ACHN (cell line): ENCODE measurements around the gene SEZ6L2.
"Not testable (repeated sequence)": the region's sequence is repeated elsewhere in the genome, so short reads cannot be mapped to it uniquely, and the experiment has no call there.

ENCODE experiments used
- DNase-seq: peaks from one replicate; pipeline ENCODE4 v3.0.0-alpha.2; 2015
- in situ Hi-C: cut with HindIII; loops from 2 replicates; pipeline ENCODE4 v1.10.0; 2017; ENCODE audit warnings: low sequenced_read_pairs, low pct_ligation_motif_present, low pct_unique_long_range_greater_than_20kb

The SEZ6L2 gene

GRCh38 chr16:29899516-29900101, at the start of gene SEZ6L2:
SEZ6L2 (minus strand) TSS chr16:29899550; CDS start chr16:29899019, 531 bp downstream.
- in situ Hi-C loops: no loop called here

GRCh38 chr16:29947897-29948296, 48.5 kb upstream of the SEZ6L2 start:
- DNase-seq: no peak

More at GRCh38 chr16:29899516-29900101, at the start of gene SEZ6L2:
- DNase-seq: peak; percentile 99

GRCh38 chr16:29943846-29944799, 44.8 kb upstream of the SEZ6L2 start:
- in situ Hi-C loops: no loop called here
- DNase-seq: peak; percentile 100

More at GRCh38 chr16:29947897-29948296, 48.5 kb upstream of the SEZ6L2 start:
- in situ Hi-C loops: no loop called here

- no peak for DNase-seq
Observed at GRCh38 chr16:29940656-29941055, 41.3 kb upstream of the SEZ6L2 start.

GRCh38 chr16:29931750-29932149, 32.4 kb upstream of the SEZ6L2 start:
- DNase-seq, in situ Hi-C loops: not testable (repeated sequence)

More at GRCh38 chr16:29940656-29941055, 41.3 kb upstream of the SEZ6L2 start:
- in situ Hi-C loops: no loop called here

GRCh38 chr16:29927070-29927905, 27.9 kb upstream of the SEZ6L2 start:
- in situ Hi-C loops: no loop called here
- DNase-seq: no peak

- in situ Hi-C loops: no loop called here
- DNase-seq: peak; percentile 40
Observed at GRCh38 chr16:29926711-29927052, 27.3 kb upstream of the SEZ6L2 start.

- DNase-seq: peak; percentile 86
- in situ Hi-C loops: no loop called here
Observed at GRCh38 chr16:29925781-29926710, 26.7 kb upstream of the SEZ6L2 start, which contains the start of gene KCTD13. KCTD13 (minus strand) TSS chr16:29926226; CDS start chr16:29926033, 193 bp downstream.

- no peak for DNase-seq
- in situ Hi-C loops: no loop called here
Observed at GRCh38 chr16:29925105-29925756, 25.9 kb upstream of the SEZ6L2 start.

GRCh38 chr16:29922986-29923501, 23.7 kb upstream of the SEZ6L2 start:
- in situ Hi-C loops: no loop called here
- DNase-seq: no peak

- in situ Hi-C loops: no loop called here
- DNase-seq: no peak
Observed at GRCh38 chr16:29922326-29922725, 23.0 kb upstream of the SEZ6L2 start.

GRCh38 chr16:29921034-29921385, 21.7 kb upstream of the SEZ6L2 start:
- no peak for DNase-seq
- in situ Hi-C loops: no loop called here

- DNase-seq: no peak
- in situ Hi-C loops: no loop called here
Observed at GRCh38 chr16:29920288-29921033, 21.1 kb upstream of the SEZ6L2 start.

- in situ Hi-C loops: no loop called here
Observed at GRCh38 chr16:29916979-29917378, 17.6 kb upstream of the SEZ6L2 start.

GRCh38 chr16:29915590-29916247, 16.4 kb upstream of the SEZ6L2 start:
- in situ Hi-C loops: no loop called here
- peak; percentile 43 for DNase-seq

More at GRCh38 chr16:29916979-29917378, 17.6 kb upstream of the SEZ6L2 start:
- DNase-seq: no peak

GRCh38 chr16:29913514-29913913, 14.2 kb upstream of the SEZ6L2 start:
- in situ Hi-C loops: no loop called here
- no peak for DNase-seq
